Activated naive CD8-positive, alpha-beta T cell treated with anti-CD3 and anti-CD28 coated beads for 36 hours (primary cell): ENCODE data around the gene ATP6V0E2. TPM values are rescaled to one million over a fixed set of nuclear protein-coding genes. Genes with fewer than 3 reads are reported as not detected.

Experiments used
- DNase-seq: peaks from one replicate; pipeline ENCODE4 v3.0.0; 2021
- H3K27ac Mint-ChIP-seq: one replicate; pipeline ENCODE4 v1.8.0; 2022; ENCODE audit warnings: mild to moderate bottlenecking, moderate library complexity, mixed read lengths
- H3K27me3 Mint-ChIP-seq: one replicate; pipeline ENCODE4 v1.8.0; 2022; ENCODE audit warnings: mild to moderate bottlenecking, mixed read lengths
- H3K36me3 Mint-ChIP-seq: one replicate; pipeline ENCODE4 v1.8.0; 2021; ENCODE audit warnings: mild to moderate bottlenecking, mixed read lengths
- H3K4me1 Mint-ChIP-seq: one replicate; pipeline ENCODE4 v1.8.0; 2021; ENCODE audit warnings: mixed read lengths
- H3K4me3 Mint-ChIP-seq: one replicate; pipeline ENCODE4 v1.8.0; 2022; ENCODE audit warnings: mild to moderate bottlenecking, moderate library complexity, mixed read lengths
- H3K9me3 Mint-ChIP-seq: one replicate; pipeline ENCODE4 v1.8.0; 2022; ENCODE audit warnings: mixed read lengths
- total RNA-seq, 2 experiments: library from RNA; stranded (reverse); gene quantifications; one replicate each; pipeline ENCODE4 v1.2.3, GENCODE V29; 2021

Gene ATP6V0E2
- total RNA-seq, 2 experiments from 2014 or later, result 59.2 to 64.0 TPM

GRCh38 chr7:149865437-149865836 is 8.3 kb upstream of the ATP6V0E2 start:
- peak; percentile 61 for DNase-seq
- H3K27ac Mint-ChIP-seq, result peak overlapping the region; percentile 92
- peaks cover 9% of the 10 kb centered on the region for H3K36me3 Mint-ChIP-seq
- H3K4me3 Mint-ChIP-seq, result peak overlapping the region; percentile 37
- no peaks in the 10 kb centered on the region for H3K27me3 Mint-ChIP-seq
- no peaks in the 10 kb centered on the region for H3K9me3 Mint-ChIP-seq
- H3K4me1 Mint-ChIP-seq, result peaks cover 68% of the 10 kb centered on the region

GRCh38 chr7:149866139-149866778 is 7.5 kb upstream of the ATP6V0E2 start:
- no peak for DNase-seq
- H3K36me3 Mint-ChIP-seq, result peaks cover 17% of the 10 kb centered on the region
- peak overlapping the region; percentile 92 for H3K27ac Mint-ChIP-seq
- H3K4me3 Mint-ChIP-seq, result peak overlapping the region; percentile 56
- H3K27me3 Mint-ChIP-seq, result no peaks in the 10 kb centered on the region
- no peaks in the 10 kb centered on the region for H3K9me3 Mint-ChIP-seq
- peaks cover 76% of the 10 kb centered on the region for H3K4me1 Mint-ChIP-seq

GRCh38 chr7:149866779-149867447 is 6.9 kb upstream of the ATP6V0E2 start:
- Mint-ChIP-seq H3K27me3 (no peaks in the 10 kb centered on the region), H3K4me3 (peak overlapping the region; percentile 35), H3K36me3 (peaks cover 22% of the 10 kb centered on the region), H3K9me3 (no peaks in the 10 kb centered on the region), H3K4me1 (peaks cover 82% of the 10 kb centered on the region), H3K27ac (peak overlapping the region; percentile 92)
- no peak for DNase-seq

- H3K4me1 Mint-ChIP-seq, result peaks cover 87% of the 10 kb centered on the region
- peaks cover 28% of the 10 kb centered on the region for H3K36me3 Mint-ChIP-seq
- H3K9me3 Mint-ChIP-seq, result no peaks in the 10 kb centered on the region
- no peaks in the 10 kb centered on the region for H3K27me3 Mint-ChIP-seq
- DNase-seq, result no peak
- H3K27ac Mint-ChIP-seq, result peak overlapping the region; percentile 92
- no peak overlapping the region for H3K4me3 Mint-ChIP-seq
Observed at GRCh38 chr7:149867762-149868622, 5.8 kb upstream of the ATP6V0E2 start.

GRCh38 chr7:149868623-149869290 is 5.0 kb upstream of the ATP6V0E2 start:
- DNase-seq, result no peak
- Mint-ChIP-seq H3K27ac (peak overlapping the region; percentile 79), H3K4me1 (peaks cover 82% of the 10 kb centered on the region), H3K9me3 (no peaks in the 10 kb centered on the region), H3K36me3 (peaks cover 26% of the 10 kb centered on the region), H3K4me3 (peak overlapping the region; percentile 40), H3K27me3 (no peaks in the 10 kb centered on the region)

- Mint-ChIP-seq H3K4me3 (peak overlapping the region; percentile 55), H3K4me1 (peaks cover 78% of the 10 kb centered on the region), H3K27ac (peak overlapping the region; percentile 95), H3K9me3 (no peaks in the 10 kb centered on the region), H3K27me3 (no peaks in the 10 kb centered on the region), H3K36me3 (peaks cover 26% of the 10 kb centered on the region)
- no peak for DNase-seq
Observed at GRCh38 chr7:149869291-149869650, 4.5 kb upstream of the ATP6V0E2 start.

GRCh38 chr7:149869867-149870266 is 3.9 kb upstream of the ATP6V0E2 start:
- peaks cover 77% of the 10 kb centered on the region for H3K4me1 Mint-ChIP-seq
- H3K9me3 Mint-ChIP-seq, result no peaks in the 10 kb centered on the region
- no peak for DNase-seq
- H3K36me3 Mint-ChIP-seq, result peaks cover 26% of the 10 kb centered on the region
- peak overlapping the region; percentile 95 for H3K27ac Mint-ChIP-seq
- no peaks in the 10 kb centered on the region for H3K27me3 Mint-ChIP-seq
- H3K4me3 Mint-ChIP-seq, result peak overlapping the region; percentile 55

- DNase-seq, result no peak
- no peak overlapping the region for H3K4me3 Mint-ChIP-seq
- peaks cover 26% of the 10 kb centered on the region for H3K36me3 Mint-ChIP-seq
- H3K27ac Mint-ChIP-seq, result peak overlapping the region; percentile 95
- no peaks in the 10 kb centered on the region for H3K9me3 Mint-ChIP-seq
- H3K27me3 Mint-ChIP-seq, result no peaks in the 10 kb centered on the region
- H3K4me1 Mint-ChIP-seq, result peaks cover 77% of the 10 kb centered on the region
Observed at GRCh38 chr7:149870274-149870673, 3.5 kb upstream of the ATP6V0E2 start.

- Mint-ChIP-seq H3K4me1 (peaks cover 79% of the 10 kb centered on the region), H3K27me3 (no peaks in the 10 kb centered on the region), H3K9me3 (no peaks in the 10 kb centered on the region), H3K36me3 (peaks cover 31% of the 10 kb centered on the region), H3K27ac (peak overlapping the region; percentile 95), H3K4me3 (peak overlapping the region; percentile 18)
- DNase-seq, result peak; percentile 68
Observed at GRCh38 chr7:149870701-149871483, 2.9 kb upstream of the ATP6V0E2 start.

- DNase-seq, result no peak
Observed at GRCh38 chr7:149871576-149871975, 2.2 kb upstream of the ATP6V0E2 start.

GRCh38 chr7:149872419-149873073 is 1.2 kb upstream of the ATP6V0E2 start:
- Mint-ChIP-seq H3K27ac (peak overlapping the region; percentile 95), H3K36me3 (peaks cover 40% of the 10 kb centered on the region), H3K9me3 (no peaks in the 10 kb centered on the region), H3K4me3 (peak overlapping the region; percentile 89), H3K27me3 (no peaks in the 10 kb centered on the region), H3K4me1 (peaks cover 70% of the 10 kb centered on the region)
- no peak for DNase-seq

More at GRCh38 chr7:149871576-149871975, 2.2 kb upstream of the ATP6V0E2 start:
- H3K4me3 Mint-ChIP-seq, result peak overlapping the region; percentile 89
- peaks cover 35% of the 10 kb centered on the region for H3K36me3 Mint-ChIP-seq
- H3K27ac Mint-ChIP-seq, result peak overlapping the region; percentile 95
- no peaks in the 10 kb centered on the region for H3K9me3 Mint-ChIP-seq
- peaks cover 77% of the 10 kb centered on the region for H3K4me1 Mint-ChIP-seq
- no peaks in the 10 kb centered on the region for H3K27me3 Mint-ChIP-seq

- H3K9me3 Mint-ChIP-seq, result no peaks in the 10 kb centered on the region
- no peaks in the 10 kb centered on the region for H3K27me3 Mint-ChIP-seq
- H3K36me3 Mint-ChIP-seq, result peaks cover 42% of the 10 kb centered on the region
- peak overlapping the region; percentile 80 for H3K27ac Mint-ChIP-seq
- peak overlapping the region; percentile 89 for H3K4me3 Mint-ChIP-seq
- DNase-seq, result no peak
- H3K4me1 Mint-ChIP-seq, result peaks cover 62% of the 10 kb centered on the region
Observed at GRCh38 chr7:149873970-149874643, 338 bp downstream of the ATP6V0E2 start.

- Mint-ChIP-seq H3K27me3 (no peaks in the 10 kb centered on the region), H3K36me3 (peaks cover 41% of the 10 kb centered on the region), H3K9me3 (no peaks in the 10 kb centered on the region), H3K27ac (peak overlapping the region; percentile 62), H3K4me1 (peaks cover 58% of the 10 kb centered on the region), H3K4me3 (peak overlapping the region; percentile 89)
- DNase-seq, result no peak
Observed at GRCh38 chr7:149874644-149875028, 867 bp downstream of the ATP6V0E2 start.
